ENCODE measurements around the gene CYP1A2. TPM values are rescaled to one million over a fixed set of nuclear protein-coding genes. Genes with fewer than 3 reads are reported as not detected.
A peak's percentile ranks its signal among the peaks of the same experiment; 100 is the strongest.

The CYP1A2 gene
- total and polyA plus RNA-seq, 9 of the 15 experiments (the other 6 are each of a cell fraction or from before 2014, with no cell fraction given): not detected

DNA sequence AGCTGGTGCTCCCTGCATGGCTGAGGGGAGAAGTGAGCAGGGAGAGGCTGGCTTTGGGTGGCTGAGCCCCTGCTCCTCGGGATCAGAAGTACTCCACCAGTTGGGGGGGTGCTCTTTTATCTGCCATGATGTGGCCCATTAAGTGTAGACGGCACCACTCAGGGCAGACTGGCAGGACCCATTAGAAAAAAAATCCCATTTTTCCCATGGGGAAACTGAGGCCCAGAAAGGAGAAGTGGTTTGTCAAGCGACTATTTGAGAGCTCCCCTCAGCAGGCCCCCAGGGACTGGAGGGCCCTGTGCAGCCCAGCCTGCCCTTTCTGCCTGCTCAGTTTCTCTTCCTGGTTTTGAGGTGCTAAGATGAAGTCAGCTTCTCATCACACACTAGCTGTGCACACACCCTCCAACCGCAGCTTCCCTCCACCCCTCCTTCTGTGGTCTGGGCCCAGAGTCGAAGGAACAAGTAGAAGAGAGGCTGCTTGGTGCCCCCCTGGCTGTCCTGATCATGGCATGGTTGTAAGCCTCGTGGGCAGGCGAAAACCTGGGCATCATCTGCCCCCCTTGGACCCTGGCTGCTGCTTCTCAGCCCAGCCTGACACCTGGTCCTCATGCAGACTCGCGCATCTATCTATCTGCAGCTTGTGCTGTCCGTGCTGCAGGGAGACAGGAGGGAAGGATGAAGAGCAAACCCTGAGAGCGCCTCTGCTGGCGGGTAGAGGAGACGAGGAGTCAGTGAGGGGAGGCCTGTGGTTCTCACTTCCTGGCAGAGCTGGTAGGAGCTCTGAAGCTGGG, 38.8 kb downstream of the CYP1A2 start (continued):
- TF ChIP-seq FOXP1 (CRISPR knock-in tag; IDR thresholded peaks at IDR 0.05) (peak; percentile 10; the same call in 1 of the 2 replicates), STAT5A (IDR thresholded peaks at IDR 0.05; ENCODE audit: borderline replicate concordance, low read length) (no peak), RAD21 (CRISPR knock-in tag; conservative IDR thresholded peaks at IDR 0.05 in 1 of 2, IDR thresholded peaks at IDR 0.05 in 1 of 2) (peak in 1 of 2 experiments; percentile 33; a peak in 1 of 4 replicates), ERF (CRISPR knock-in tag; IDR thresholded peaks at IDR 0.05) (no peak), ZNF263 (CRISPR knock-in tag; IDR thresholded peaks at IDR 0.05; ENCODE audit: borderline replicate concordance) (peak; percentile 11; the same call in 1 of the 2 replicates), RBBP5 (IDR thresholded peaks at IDR 0.05; ENCODE audit: borderline replicate concordance, insufficient read depth, low read length, poor library complexity, severe bottlenecking) (no peak), MAZ (CRISPR knock-in tag; conservative IDR thresholded peaks at IDR 0.05 in 1 of 2, IDR thresholded peaks at IDR 0.05 in 1 of 2) (peak in 1 of 2 experiments; percentile 50; a peak in 1 of 4 replicates), NR3C1 (CRISPR knock-in tag; IDR thresholded peaks at IDR 0.05) (no peak), RFX7 (CRISPR knock-in tag; IDR thresholded peaks at IDR 0.05) (no peak), ZFPM2 (CRISPR knock-in tag; IDR thresholded peaks at IDR 0.05) (no peak), CTBP1 (IDR thresholded peaks at IDR 0.05; ENCODE audit: borderline replicate concordance) (peak; percentile 86), KAT8 (IDR thresholded peaks at IDR 0.05; ENCODE audit: low read depth) (no peak), TCF7 (IDR thresholded peaks at IDR 0.05; ENCODE audit: borderline replicate concordance) (no peak), RBFOX2 (IDR thresholded peaks at IDR 0.05; ENCODE audit: low read depth, low read length) (peak; percentile 33), GTF2A2 (tag; IDR thresholded peaks at IDR 0.05) (no peak), L3MBTL2 (IDR thresholded peaks at IDR 0.05) (0 out of 2 replicates have a peak, but pooled peaks have one; percentile 16), ZNF589 (CRISPR knock-in tag; IDR thresholded peaks at IDR 0.05; ENCODE audit: low read depth) (no peak), ZNF764 (CRISPR knock-in tag; IDR thresholded peaks at IDR 0.05; ENCODE audit: low read depth) (no peak), MBD2 (IDR thresholded peaks at IDR 0.05; ENCODE audit: borderline replicate concordance, low read depth) (no peak), ASH1L (IDR thresholded peaks at IDR 0.05; ENCODE audit: borderline replicate concordance, low read depth, partially characterized antibody) (no peak), FOS (IDR thresholded peaks at IDR 0.05; ENCODE audit: extremely low read depth, insufficient read length) (no peak), KLF13 (tag; IDR thresholded peaks at IDR 0.05; ENCODE audit: borderline replicate concordance, low read depth) (no peak)
- TF ChIP-seq, protein P1, sequence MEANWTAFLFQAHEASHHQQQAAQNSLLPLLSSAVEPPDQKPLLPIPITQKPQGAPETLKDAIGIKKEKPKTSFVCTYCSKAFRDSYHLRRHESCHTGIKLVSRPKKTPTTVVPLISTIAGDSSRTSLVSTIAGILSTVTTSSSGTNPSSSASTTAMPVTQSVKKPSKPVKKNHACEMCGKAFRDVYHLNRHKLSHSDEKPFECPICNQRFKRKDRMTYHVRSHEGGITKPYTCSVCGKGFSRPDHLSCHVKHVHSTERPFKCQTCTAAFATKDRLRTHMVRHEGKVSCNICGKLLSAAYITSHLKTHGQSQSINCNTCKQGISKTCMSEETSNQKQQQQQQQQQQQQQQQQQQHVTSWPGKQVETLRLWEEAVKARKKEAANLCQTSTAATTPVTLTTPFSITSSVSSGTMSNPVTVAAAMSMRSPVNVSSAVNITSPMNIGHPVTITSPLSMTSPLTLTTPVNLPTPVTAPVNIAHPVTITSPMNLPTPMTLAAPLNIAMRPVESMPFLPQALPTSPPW (CRISPR knock-in tag; IDR thresholded peaks at IDR 0.05): 0 out of 2 replicates have a peak, but pooled peaks have one; percentile 37
- TF ChIP-seq, protein P2, sequence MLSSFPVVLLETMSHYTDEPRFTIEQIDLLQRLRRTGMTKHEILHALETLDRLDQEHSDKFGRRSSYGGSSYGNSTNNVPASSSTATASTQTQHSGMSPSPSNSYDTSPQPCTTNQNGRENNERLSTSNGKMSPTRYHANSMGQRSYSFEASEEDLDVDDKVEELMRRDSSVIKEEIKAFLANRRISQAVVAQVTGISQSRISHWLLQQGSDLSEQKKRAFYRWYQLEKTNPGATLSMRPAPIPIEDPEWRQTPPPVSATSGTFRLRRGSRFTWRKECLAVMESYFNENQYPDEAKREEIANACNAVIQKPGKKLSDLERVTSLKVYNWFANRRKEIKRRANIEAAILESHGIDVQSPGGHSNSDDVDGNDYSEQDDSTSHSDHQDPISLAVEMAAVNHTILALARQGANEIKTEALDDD (IDR thresholded peaks at IDR 0.05): no peak
- TF ChIP-seq, protein P3, sequence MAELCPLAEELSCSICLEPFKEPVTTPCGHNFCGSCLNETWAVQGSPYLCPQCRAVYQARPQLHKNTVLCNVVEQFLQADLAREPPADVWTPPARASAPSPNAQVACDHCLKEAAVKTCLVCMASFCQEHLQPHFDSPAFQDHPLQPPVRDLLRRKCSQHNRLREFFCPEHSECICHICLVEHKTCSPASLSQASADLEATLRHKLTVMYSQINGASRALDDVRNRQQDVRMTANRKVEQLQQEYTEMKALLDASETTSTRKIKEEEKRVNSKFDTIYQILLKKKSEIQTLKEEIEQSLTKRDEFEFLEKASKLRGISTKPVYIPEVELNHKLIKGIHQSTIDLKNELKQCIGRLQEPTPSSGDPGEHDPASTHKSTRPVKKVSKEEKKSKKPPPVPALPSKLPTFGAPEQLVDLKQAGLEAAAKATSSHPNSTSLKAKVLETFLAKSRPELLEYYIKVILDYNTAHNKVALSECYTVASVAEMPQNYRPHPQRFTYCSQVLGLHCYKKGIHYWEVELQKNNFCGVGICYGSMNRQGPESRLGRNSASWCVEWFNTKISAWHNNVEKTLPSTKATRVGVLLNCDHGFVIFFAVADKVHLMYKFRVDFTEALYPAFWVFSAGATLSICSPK (IDR thresholded peaks at IDR 0.05; ENCODE audit: borderline replicate concordance): no peak

Data from K562 (cell line).